Suprapubic skin (tissue), 4 donors: ENCODE results near the gene PARM1.

Source experiments
- EP300 ChIP-seq: sonication (generic); formaldehyde crosslinking; IDR thresholded peaks from one replicate; pipeline ENCODE4 v1.6.1; 2017; ENCODE audit warnings: antibody characterized with exemption
- POLR2A ChIP-seq, 2 donors: fragments of 450-650 bp; IDR thresholded peaks; one replicate each; pipeline ENCODE4 v1.6.1; 2017; ENCODE audit warnings: antibody characterized with exemption in 2 of 2, mild to moderate bottlenecking in 2 of 2, moderate library complexity in 2 of 2
- POLR2AphosphoS5 ChIP-seq, 3 donors: sonication (generic); formaldehyde crosslinking; IDR thresholded peaks; one replicate each; pipeline ENCODE4 v1.6.1; 2017; ENCODE audit warnings: antibody characterized with exemption in 3 of 3
- TF ChIP-seq, protein P1 (sequence below), 2 donors: fragments of 200-600 bp in 1 of 2; fragments of 450-650 bp in 1 of 2; sonication (generic) in 1 of 2; IDR thresholded peaks; one replicate each; pipeline ENCODE4 v1.5.1; 2016 to 2019; ENCODE audit warnings: antibody characterized with exemption in 2 of 2, mild to moderate bottlenecking in 1 of 2, moderate library complexity in 1 of 2

- TF ChIP-seq POLR2A (IDR thresholded peaks at IDR 0.05), result no peak
- TF ChIP-seq, protein P1, sequence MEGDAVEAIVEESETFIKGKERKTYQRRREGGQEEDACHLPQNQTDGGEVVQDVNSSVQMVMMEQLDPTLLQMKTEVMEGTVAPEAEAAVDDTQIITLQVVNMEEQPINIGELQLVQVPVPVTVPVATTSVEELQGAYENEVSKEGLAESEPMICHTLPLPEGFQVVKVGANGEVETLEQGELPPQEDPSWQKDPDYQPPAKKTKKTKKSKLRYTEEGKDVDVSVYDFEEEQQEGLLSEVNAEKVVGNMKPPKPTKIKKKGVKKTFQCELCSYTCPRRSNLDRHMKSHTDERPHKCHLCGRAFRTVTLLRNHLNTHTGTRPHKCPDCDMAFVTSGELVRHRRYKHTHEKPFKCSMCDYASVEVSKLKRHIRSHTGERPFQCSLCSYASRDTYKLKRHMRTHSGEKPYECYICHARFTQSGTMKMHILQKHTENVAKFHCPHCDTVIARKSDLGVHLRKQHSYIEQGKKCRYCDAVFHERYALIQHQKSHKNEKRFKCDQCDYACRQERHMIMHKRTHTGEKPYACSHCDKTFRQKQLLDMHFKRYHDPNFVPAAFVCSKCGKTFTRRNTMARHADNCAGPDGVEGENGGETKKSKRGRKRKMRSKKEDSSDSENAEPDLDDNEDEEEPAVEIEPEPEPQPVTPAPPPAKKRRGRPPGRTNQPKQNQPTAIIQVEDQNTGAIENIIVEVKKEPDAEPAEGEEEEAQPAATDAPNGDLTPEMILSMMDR (IDR thresholded peaks at IDR 0.05), result no peak
- TF ChIP-seq POLR2AphosphoS5 (IDR thresholded peaks at IDR 0.05), result no peak
- no peak for TF ChIP-seq EP300
Measured at GRCh38 chr4:75035321-75035720, 102.4 kb downstream of the PARM1 start.
